ENCODE data around the gene RANBP3.
A peak's percentile ranks its signal among the peaks of the same experiment; 100 is the strongest.
"Not testable (repeated sequence)": the region's sequence is repeated elsewhere in the genome, so short reads cannot be mapped to it uniquely, and the experiment has no call there.

The RANBP3 gene, protein sequence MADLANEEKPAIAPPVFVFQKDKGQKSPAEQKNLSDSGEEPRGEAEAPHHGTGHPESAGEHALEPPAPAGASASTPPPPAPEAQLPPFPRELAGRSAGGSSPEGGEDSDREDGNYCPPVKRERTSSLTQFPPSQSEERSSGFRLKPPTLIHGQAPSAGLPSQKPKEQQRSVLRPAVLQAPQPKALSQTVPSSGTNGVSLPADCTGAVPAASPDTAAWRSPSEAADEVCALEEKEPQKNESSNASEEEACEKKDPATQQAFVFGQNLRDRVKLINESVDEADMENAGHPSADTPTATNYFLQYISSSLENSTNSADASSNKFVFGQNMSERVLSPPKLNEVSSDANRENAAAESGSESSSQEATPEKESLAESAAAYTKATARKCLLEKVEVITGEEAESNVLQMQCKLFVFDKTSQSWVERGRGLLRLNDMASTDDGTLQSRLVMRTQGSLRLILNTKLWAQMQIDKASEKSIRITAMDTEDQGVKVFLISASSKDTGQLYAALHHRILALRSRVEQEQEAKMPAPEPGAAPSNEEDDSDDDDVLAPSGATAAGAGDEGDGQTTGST

DNA sequence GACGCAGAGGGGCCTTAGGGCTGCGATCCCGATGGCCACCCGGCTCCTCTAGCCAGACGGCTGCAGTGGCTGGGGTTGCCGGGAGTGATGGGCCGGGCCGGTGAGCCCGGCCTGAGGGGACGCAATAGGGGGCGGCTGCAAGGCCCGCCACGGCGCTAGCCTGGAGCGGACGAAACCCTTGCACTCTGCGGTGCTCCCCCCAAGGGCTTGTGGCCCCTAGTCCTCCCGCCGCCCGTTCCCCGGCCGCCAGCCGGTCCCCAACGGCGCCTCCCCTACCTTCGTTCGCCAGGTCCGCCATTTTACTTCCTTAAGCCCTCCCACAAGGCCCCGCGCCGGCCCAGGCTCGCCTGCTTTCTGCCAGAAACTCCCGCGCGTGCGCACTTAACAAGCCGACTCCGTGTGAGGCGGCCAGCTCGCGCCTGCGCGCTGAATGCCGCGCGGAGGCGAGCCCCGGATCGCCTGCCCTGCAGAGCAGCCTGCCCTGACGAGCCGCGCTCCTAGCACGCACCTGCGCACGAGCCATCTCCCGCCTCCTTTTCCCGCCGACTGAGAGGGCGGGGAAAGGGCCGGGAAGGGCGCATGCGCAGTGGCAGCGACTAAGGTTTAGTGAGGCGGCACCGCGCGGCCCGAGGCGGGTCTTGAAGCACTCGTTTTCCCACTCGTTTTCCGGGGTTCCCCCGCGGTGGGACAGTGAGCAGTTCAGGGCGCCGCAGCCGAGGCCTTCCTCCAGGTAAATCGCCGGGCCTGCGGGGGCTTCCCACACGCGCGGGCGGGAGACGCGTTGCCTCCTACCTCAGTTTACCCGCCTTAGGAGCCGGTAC lies at the start of gene RANBP3:
RANBP3 (minus strand) TSS at position 356 of the 821 bp plus-strand sequence; CDS start at position 298, 58 bp downstream.
- DNase-seq, result peak; percentile 98

DNA sequence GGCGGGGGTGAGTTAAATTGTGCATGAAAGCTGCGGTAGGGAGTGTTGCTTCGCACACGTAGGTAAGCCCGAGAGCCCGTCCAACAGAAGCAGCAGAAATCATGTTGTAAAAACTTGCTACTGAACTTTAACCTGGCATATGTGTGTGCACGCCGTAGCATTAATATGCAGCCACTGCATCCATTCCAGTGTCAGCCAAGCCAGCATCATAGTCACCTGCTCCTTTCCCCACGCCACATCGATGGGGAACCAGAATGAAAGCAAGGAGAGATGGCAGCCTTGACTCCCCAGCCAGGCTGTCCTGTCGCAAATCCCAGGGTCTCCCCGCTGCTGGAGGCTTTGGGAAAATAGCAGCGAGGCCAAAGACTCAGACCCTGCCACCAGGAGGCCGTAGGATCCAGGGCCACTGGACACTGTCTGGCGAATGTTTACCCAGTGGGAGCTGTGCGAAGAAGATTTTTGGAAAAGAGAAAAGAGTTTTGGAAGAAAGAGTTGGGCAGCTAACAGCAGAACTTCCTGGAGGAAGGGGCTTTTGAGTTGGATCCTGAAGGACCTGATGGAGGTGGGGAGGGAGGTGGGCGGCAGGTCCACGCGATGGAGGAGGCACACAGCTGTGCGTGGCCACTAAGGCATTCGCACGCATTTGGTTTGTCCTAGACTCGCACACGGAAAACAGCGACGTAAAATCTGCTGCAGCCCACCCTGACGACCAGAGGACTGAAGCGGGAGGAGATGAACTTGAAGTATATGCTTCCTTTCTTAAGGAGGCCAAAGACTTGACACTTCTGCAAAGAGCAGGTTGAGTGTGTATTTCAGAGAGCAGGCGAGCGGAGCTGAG lies 48.7 kb upstream of the RANBP3 start:
- no peak for DNase-seq

DNA sequence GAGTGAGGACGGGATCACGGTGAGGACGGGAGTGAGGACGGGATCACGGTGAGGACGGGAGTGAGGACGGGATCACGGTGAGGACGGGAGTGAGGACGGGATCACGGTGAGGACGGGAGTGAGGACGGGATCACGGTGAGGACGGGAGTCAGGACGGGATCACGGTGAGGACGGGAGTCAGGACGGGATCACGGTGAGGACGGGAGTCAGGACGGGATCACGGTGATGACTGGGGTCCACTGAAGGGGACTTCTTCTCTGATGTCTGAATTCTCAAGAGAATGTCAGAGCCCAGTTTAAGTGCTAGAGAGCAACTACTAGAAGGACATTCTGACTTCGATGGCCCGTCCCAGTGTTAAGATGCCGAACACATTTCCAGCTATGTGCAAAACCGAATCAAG lies 46.8 kb upstream of the RANBP3 start:
- DNase-seq, result not testable (repeated sequence)

DNA sequence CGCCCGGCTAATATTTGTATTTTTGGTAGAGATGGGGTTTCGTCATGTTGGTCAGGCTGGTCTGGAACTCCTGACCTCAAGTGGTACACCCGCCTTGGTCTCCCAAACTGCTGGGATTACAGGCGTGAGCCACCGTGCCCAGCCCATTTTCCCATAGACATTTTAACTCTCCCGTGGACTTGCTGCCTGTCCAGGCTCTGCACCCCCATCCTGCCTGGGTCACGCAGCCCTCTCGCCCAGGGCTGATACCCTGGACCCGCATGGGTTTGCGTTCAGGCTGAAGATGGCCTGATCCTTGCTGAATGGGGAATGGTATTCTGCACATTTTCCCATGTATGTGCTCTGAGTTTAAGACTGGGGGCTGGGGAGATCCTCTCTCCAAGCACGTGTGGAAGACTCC lies 46.0 kb upstream of the RANBP3 start:
- no peak for DNase-seq

DNA sequence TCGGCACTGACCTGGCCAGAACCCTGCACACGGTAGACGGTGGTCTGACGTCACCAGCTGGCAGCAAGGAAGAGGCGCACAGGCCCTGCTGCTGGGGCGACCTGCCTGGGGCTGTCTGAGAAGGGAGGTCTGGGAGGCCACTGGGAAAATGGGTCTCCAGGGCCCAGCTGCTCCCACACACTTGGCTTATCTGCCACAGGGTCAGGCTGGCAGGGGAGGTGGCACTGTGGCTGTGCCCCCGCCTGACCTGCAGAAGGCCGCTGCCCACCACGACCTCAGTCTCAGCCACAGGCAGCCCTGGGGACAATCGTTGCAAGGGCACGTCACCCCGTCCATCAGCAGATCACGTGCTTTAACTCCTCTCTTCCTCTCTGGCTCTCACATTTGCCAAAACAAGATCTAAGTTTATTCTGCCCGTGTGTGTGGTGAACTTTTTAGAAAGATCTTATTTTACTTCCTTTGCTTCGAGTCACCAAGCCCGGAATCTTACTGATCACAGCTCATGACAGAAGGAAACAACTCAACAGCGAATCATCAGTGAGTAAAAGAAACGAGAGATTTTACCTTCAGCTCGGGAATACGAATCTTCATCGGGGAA lies 45.2 kb upstream of the RANBP3 start:
- DNase-seq, result no peak

DNA sequence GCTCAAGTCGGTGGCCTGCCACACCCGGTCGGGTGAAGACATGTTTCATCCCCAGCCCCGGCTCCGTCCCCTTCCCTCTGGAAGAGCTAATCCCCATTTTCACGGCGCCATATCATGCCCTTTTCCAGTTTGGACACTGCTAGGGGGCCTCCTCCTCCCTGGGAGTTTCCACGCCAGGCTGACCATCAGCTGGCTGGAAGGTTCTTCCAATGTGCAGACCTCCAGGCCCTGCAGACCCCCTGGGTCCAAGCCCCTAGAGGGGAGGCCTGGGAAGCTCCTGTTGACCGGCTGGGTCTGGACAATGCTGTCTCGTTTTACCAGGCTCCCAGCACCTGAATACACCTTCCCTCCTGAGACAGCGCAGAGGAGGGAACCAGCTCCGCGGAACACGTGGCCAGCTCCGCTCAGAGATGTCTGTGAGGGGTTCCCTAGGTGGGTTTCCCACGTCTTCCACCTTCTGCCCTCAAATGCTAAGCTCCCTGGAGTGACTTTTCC lies 44.7 kb upstream of the RANBP3 start:
- no peak for DNase-seq

DNA sequence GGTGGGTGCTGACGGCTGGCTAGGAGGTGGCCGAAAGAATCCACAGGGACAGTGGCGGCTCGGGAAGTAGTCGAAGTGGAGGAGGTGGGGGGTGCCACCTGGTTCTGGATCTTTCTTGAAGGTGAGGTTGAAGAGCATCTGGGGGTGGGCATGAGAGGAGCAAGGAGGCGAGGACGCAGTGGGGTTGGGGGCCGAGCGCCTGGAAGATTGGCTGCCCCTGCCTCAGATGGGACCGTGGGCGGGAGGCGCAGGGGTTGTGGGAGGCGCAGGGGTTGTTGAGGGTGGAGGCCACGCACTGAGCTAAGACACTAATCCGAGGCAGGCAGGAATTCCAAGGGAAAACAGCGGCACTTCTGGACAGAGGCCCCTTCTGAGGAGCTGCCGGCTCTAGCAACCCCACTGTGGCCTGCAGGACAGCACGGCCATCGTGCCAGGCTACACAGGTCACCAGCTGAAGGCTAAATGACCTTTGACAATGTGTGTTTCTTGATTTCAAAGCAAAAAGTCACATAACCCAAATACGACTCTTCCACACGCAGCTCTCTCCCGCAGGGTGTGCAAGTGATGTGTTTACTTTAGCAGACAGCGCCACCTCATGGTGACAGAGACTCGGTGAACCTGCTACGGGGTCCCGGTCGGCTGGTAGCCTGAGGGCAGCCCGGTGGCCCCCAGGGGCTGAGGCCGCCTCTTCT lies 44.1 kb upstream of the RANBP3 start:
- peak; percentile 54 for DNase-seq

DNA sequence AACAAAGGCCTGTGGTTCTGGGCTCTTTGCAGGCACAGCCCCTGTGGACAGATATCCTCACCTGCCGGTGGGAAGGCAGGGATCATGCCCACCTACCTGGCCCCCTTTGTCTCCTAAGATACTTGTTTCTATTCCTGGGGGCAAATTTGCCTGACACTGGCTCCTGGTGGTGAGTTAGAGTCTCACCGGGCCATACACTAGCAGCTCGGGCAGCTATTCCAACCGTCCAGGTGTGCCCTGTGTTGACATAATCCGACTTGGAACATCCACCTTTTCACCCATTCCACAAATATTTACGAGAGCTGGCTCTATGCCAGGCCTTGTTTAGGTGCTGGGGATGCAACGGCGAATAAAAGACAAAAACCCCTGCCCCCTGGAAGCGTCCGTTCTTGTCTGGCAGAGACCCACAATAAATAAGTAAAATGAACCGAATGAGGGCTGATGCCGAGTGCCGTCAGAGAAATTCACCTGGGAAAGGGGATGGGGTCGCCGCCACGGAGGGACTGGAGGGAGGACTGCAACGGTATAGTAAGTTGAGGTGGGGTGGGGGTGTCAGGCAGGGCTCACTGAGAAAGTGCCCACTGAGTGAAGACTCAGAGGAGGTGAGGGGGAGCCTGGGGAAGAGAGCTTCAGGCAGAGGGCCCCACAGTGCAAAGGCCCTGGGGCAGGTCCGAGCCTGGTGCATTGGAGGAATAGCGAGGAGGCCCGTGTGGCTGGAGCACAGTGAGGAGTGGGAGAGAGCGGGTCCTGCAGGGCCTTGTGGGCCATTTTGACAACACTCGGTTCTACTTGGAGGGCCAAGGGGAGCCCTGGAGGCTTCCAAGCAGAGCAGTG lies 43.2 kb upstream of the RANBP3 start:
- DNase-seq, result no peak

DNA sequence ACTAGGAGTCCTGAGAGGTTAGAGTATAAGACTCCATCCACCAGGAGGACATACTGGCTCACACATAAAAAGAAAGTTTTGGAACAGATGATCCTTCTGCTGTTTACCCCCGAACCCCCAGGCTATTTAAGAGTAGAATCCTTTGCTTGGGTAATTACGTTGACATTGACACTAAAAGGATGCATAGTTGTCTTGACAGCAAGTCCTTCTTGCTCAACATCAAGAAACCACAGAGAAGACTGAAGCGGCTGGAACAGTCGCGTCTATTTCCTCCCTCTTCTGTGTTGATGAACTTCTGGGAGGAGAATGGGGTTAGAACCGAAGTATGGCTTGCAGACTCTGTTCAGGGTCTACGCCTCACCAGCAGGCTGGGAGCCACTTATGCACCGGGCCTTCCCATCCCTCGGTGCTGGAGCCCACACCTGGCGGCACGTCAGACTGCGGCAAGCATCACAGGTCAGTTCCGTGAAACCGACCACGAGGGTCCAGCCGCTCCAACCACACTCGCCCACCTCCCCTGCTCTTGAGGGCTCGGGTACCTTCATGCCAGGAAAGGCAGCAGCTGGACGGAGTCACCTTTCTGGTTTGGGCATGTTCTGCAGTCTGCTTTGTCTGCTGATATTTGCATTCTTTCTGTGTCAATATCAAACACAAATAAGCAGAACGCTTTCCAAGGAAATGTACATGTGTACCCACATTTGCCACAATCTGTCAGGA lies 42.4 kb upstream of the RANBP3 start:
- no peak for DNase-seq

DNA sequence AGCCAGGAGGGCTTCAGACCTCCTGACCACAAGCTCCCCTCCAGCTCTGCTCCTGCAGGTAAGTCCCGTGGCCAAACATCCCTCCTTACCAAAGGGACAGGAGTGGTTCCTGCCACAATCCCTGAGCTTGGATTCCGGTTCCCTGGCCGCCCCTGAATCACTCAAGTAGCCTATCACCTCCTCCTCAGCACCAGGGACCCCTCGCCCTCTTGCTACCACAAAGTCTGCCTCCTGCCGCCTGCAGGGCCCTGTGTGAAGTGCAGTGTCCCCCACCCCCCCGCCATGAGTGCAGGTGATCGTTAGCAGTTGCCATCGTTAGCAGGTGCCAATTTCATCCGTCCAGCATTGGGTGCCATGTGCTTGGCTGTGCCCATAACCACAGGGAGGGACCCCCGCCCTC lies 40.8 kb upstream of the RANBP3 start:
- DNase-seq, result no peak

DNA sequence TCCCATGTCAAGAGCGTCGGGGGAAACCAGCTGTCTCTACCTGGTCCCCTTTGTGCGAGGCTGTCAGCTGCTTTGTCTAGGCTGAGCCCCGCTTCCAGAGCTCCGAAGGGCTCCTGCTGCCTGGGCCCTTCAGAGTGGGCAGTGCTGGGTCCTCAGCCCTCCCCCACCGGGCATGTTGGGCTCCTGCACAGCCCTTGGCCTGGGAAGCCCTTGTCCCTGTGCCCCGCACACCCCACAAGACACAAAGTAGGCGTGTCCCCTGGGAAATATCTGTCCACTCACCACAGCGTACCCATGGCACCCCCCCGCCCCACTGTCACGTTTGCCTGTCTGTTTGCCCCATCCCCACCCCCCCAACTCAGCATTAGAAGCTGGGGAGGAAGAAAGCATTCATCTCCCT lies 39.6 kb upstream of the RANBP3 start:
- no peak for DNase-seq

DNA sequence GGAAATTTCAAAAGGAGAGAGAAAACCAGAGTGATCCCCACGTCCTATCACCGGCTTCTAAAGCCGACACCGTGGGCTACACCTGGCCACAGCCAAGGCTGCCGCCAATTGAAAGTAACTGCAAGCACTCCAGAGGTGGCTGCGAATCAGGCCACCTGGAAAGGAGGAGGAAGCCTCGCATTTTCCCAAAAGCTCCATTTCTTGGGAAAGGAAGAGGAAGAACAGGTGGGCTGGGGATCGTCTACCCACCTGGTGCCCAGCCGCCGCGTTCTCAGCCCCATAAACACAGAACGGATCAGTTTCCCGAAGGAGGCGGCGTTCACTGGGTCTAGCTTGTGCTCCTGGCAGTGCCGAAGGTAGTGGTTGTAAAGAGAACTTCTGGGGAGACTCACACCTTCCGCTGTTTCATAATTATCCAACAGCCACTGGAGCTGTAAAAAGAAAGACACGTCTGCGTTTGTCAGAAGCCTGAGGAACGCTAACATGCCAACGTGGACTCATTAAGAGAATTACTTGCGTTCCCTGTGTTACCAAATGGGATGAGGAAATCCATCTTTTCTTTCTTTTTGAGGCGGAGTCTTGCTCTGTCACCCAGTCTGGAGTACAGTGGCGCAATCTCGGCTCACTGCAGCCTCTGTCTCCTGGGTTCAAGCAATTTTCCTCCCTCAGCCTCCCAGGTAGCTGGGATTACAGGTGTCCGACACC lies 38.1 kb upstream of the RANBP3 start:
- DNase-seq, result no peak

DNA sequence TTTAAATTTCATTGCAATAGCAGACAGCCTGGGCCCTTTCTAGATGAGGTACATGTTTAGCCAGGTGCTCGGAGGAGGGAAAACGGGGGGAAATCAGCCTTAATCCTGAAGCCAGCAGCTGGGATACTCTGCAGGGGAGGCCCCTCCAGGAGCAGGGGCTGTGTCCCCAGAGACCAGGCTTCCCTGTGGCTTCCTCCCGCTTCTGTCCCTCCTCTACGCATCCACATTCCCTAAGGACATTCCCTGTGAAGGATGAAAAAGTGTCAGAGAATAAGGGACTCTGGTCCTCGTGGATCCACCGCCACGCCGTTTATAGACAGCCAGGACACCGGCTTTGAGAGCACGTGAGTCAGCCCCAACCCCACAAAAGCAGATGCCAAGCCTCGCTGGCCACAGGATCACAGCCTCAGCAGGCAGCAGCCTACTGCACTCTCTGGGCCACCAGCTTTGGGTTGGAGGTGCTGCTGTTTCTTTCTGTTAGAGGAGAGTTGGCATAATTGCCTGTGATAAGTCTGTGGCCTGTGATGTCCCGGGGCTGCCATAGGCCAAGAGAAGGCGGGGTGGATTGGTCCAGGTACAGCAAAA lies 36.7 kb upstream of the RANBP3 start:
- DNase-seq, result no peak

DNA sequence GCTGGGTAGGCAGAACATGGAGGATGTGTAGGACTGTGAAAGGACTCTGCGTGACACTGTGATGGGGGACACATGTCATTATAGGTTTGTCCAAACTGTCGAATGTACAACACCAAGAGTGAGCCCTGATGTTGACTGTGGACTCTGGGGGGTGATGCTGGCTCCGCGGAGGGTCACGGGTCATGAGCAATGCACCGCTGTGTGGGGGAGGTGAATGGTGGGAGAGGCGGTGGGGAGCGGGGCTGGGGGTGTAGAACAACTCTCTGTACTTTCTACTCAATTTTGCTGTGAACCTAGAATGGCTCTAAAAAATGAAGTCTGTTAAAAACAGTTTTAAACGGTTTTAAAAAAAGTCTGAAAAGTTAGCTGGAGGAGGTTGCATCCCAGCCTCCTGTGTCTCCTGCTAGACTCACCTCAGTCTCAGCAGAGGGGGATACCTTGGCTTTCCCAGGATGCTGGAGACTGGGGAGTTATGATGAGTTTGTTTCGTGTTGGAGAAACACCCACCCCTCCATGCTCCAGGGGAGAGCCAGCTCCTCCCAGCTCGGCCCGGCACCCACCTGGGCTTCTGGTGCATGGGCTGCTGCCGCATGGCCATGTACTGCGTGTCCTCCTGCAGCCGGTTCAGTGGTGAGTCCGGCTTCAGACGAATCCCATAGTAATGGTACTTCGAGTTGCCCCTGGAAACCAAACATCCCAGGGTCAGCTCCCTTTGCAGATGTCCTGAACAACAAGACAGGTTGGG lies 34.7 kb upstream of the RANBP3 start:
- no peak for DNase-seq

DNA sequence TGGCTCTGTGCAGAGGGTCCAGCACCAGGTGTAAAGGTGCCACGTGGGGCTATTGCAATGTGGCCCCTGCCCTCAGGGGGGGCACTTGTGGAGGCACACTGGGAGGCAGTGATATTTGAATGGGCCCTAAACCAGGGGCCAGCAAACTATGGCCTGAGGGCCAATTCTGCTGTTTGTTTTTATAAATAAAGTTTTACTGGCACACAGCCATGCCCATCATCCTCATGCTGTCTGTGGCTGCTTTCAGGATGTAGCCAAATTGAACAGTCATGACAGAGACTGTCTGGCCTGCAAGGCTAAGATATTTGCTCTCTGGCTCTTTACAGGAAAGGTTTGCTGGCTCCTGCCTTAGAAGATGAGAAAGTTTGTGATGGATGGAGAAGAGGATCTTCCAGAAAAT lies 33.9 kb upstream of the RANBP3 start:
- no peak for DNase-seq

DNA sequence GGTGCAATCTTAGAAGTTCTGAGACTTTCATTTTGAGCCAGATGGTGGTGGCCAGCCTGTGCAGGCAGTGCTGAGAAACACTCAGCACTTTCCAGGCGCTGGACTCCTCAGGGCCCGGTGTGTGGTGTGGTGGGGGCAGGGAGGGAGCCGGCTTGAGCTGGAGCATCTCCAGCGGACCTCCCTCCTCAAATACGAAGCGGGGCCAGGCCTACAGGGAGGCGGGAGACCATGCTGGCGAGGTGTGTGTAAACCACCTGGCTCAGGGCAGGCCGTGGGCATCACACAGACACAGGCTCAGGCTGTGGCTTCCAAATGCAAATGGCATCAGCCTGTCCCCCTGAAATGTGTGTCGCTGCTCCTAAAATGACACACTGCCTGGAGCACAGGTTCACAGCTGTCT lies 33.3 kb upstream of the RANBP3 start:
- no peak for DNase-seq

DNA sequence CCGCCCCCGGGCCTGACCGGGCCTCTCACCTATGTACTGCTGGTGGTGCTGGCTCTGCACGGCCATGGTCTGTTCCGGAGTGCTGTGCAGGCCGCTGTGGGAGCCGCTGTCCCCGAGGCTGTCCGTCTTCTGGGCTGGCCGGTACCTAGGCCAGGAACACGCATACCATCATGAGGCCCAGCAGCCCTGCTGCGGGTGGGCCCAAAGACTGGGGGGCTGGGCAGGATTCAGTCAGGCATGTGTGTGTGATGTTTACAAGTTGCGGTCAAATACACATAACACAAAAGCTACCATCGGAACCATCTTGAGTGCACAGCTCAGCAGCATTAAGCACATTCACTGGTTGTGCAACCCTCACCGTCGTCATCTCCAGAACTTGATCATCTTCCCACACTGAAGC lies 32.2 kb upstream of the RANBP3 start:
- no peak for DNase-seq

DNA sequence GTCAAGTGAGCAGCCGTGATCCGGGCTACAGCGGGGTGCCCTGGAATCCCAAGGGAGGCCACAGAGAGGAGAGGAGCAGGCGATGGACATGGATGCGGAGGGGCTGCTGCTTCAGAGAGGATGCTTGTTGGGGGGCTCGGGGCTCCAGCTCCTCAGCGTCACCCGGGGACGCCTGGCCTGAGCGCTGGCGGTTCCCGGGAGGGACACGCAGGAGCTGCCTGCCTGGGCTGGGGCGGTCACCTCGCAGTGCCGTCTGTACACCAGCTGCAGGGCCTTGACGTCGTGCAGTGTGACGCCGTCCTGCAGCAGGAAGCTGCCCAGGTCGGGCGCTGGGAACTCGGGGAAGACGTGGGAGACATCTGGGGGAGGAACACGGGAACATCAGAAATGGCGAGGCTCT lies 29.9 kb upstream of the RANBP3 start:
- DNase-seq, result no peak
